ENCODE results near the gene CALCOCO2. TPM values are rescaled to one million over a fixed set of nuclear protein-coding genes. Genes with fewer than 3 reads are reported as not detected.

The CALCOCO2 gene
- total and polyA plus RNA-seq, 2 of the 13 experiments (the other 11 are each of a cell fraction or from before 2014, with no cell fraction given), result 72.9 to 111 TPM

- TF ChIP-seq SAP130 (CRISPR knock-in tag; IDR thresholded peaks at IDR 0.05; ENCODE audit: low read depth) (peak; percentile 34; the same call in 1 of the 2 replicates), NR2F1 (CRISPR knock-in tag; IDR thresholded peaks at IDR 0.05) (peak in 1 of 2 experiments; percentile 41; a peak in 1 of 4 replicates), ZNF570 (CRISPR knock-in tag; IDR thresholded peaks at IDR 0.05; ENCODE audit: borderline replicate concordance) (peak; percentile 71; the same call in 1 of the 2 replicates), HOXA5 (CRISPR knock-in tag; IDR thresholded peaks at IDR 0.05) (no peak), FOXJ3 (CRISPR knock-in tag; IDR thresholded peaks at IDR 0.05; ENCODE audit: borderline replicate concordance) (no peak), CHD4 (IDR thresholded peaks at IDR 0.05; ENCODE audit: borderline replicate concordance, low read length) (no peak), MXI1 (IDR thresholded peaks at IDR 0.05; ENCODE audit: borderline replicate concordance, low read depth, low read length) (peak; percentile 19; the same call in 1 of the 3 replicates), ZBTB46 (CRISPR knock-in tag; IDR thresholded peaks at IDR 0.05; ENCODE audit: borderline replicate concordance) (no peak), ZSCAN29 (CRISPR knock-in tag; conservative IDR thresholded peaks at IDR 0.05) (no peak), RELA (CRISPR knock-in tag; IDR thresholded peaks at IDR 0.05) (no peak), ZNF850 (CRISPR knock-in tag; conservative IDR thresholded peaks at IDR 0.05) (no peak), NCOA2 (CRISPR knock-in tag; IDR thresholded peaks at IDR 0.05) (0 out of 2 replicates have a peak, but pooled peaks have one; percentile 19), PRDM15 (CRISPR knock-in tag; IDR thresholded peaks at IDR 0.05) (no peak), ZMAT3 (CRISPR knock-in tag; conservative IDR thresholded peaks at IDR 0.05) (no peak), GABPB1 (CRISPR knock-in tag; IDR thresholded peaks at IDR 0.05) (no peak), ZSCAN20 (CRISPR knock-in tag; IDR thresholded peaks at IDR 0.05; ENCODE audit: borderline replicate concordance) (no peak), HNF4G (IDR thresholded peaks at IDR 0.05; ENCODE audit: borderline replicate concordance, low read depth, low read length) (peak; percentile 46; the same call in 1 of the 2 replicates), HNF4G (CRISPR knock-in tag; IDR thresholded peaks at IDR 0.05; ENCODE audit: borderline replicate concordance, low read depth) (no peak), ZNF564 (CRISPR knock-in tag; IDR thresholded peaks at IDR 0.05) (no peak), ZNF260 (CRISPR knock-in tag; IDR thresholded peaks at IDR 0.05; ENCODE audit: borderline replicate concordance, low read depth) (no peak), ZNF281 (CRISPR knock-in tag; IDR thresholded peaks at IDR 0.05; ENCODE audit: borderline replicate concordance) (peak; percentile 19; the same call in 1 of the 2 replicates)
These were observed 72.6 kb downstream of the CALCOCO2 start (continued) for GRCh38 chr17:48903401-48903800.
